HCT116 (cell line): ENCODE measurements around the gene PDE7B. TPM values are rescaled to one million over a fixed set of nuclear protein-coding genes. Genes with fewer than 3 reads are reported as not detected.

Source experiments
- ATAC-seq: fragments of 200-7000 bp; cut with Tn5 transposase; 2 replicates; pipeline ENCODE4 v1.9.1; 2020; ENCODE audit warnings: mild to moderate bottlenecking, moderate library complexity
- BruUV-seq: library from RNA; stranded (reverse); fragments of 400-500 nt; replicated peaks from 2 replicates; lab custom pipeline; 2021; lab: Mats Ljungman, UMichigan
- CTCF ChIA-PET: fragments of 300-600 bp; sonication (Branson Sonifier 250); formaldehyde crosslinking; loops from one replicate; lab custom pipeline; 2021; ENCODE audit warnings: antibody characterized with exemption; lab: Charles Lee
- POLR2A ChIA-PET: fragments of 300-600, 350-600 bp; sonication (Branson Sonifier 250); formaldehyde crosslinking; loops from one replicate; lab custom pipeline; 2021; ENCODE audit warnings: antibody characterized with exemption; lab: Charles Lee
- RAD21 ChIA-PET, 2 experiments: fragments of 300-600 bp; sonication (Branson Sonifier 250); formaldehyde crosslinking; loops; one replicate each; lab custom pipeline; 2023; ENCODE audit warnings: low total read pairs in 2 of 2; ENCODE audit not compliant: uncharacterized antibody in 2 of 2, unreplicated experiment in 2 of 2, low non-redundant PET in 1 of 2; lab: Charles Lee
- DNase-seq: peaks from one replicate; pipeline ENCODE4 v3.0.0-alpha.2; 2010; ENCODE audit warnings: low read depth, low spot score
- H2AFZ ChIP-seq: fragments of 200-600 bp; shearing (Covaris generic), sonication (generic); 2 replicates; pipeline ENCODE4 v1.6.1; 2017; ENCODE audit warnings: low read depth, mixed run types, mixed read lengths, antibody characterized with exemption, low read length; ENCODE audit not compliant: poor library complexity, severe bottlenecking
- H3K27ac ChIP-seq: 2 replicates; pipeline ENCODE4 v1.5.1; 2012; ENCODE audit warnings: low read depth, low read length
- H3K27me3 ChIP-seq: fragments of 200-600 bp; sonication (generic); 2 replicates; pipeline ENCODE4 v1.6.1; 2016; ENCODE audit warnings: mixed run types, low read length, mixed read lengths; ENCODE audit not compliant: insufficient read depth
- H3K36me3 ChIP-seq, 2 experiments: fragments of 200-500 bp in 1 of 2; fragments of 200-600 bp in 1 of 2; sonication (Bioruptor generic) in 1 of 2; sonication (generic) in 1 of 2; 2 replicates each; pipeline versions ENCODE4 v1.5.1 to v1.6.1; 2014 to 2016; ENCODE audit warnings: low read length in 2 of 2, inconsistent platforms in 1 of 2, mixed read lengths in 1 of 2, mixed run types in 1 of 2; ENCODE audit not compliant: insufficient read depth in 2 of 2, control insufficient read depth in 1 of 2
- H3K4me1 ChIP-seq, 2 experiments: fragments of 200-600 bp in 1 of 2; sonication (generic) in 1 of 2; 2 replicates each; pipeline versions ENCODE4 v1.5.1 to v1.6.1; 2012 to 2017; ENCODE audit warnings: low read length in 2 of 2, inconsistent platforms in 1 of 2, mild to moderate bottlenecking in 1 of 2, mixed read lengths in 1 of 2, mixed run types in 1 of 2, moderate library complexity in 1 of 2; ENCODE audit not compliant: insufficient read depth in 2 of 2, control insufficient read depth in 1 of 2
- H3K4me2 ChIP-seq: fragments of 200-600 bp; sonication (generic); 2 replicates; pipeline ENCODE4 v1.6.1; 2017; ENCODE audit warnings: mixed run types, low read length, mixed read lengths
- H3K4me3 ChIP-seq, 2 experiments: fragments of 200-600 bp in 1 of 2; sonication (generic) in 1 of 2; replicated peaks in 1 of 2; 2 replicates each; pipeline ENCODE4 v1.5.1; 2011 to 2016; ENCODE audit warnings: low read length in 2 of 2, control low read depth in 1 of 2, low read depth in 1 of 2, mild to moderate bottlenecking in 1 of 2, mixed read lengths in 1 of 2, mixed run types in 1 of 2
- H3K79me2 ChIP-seq: fragments of 200-600 bp; sonication (generic); 2 replicates; pipeline ENCODE4 v1.6.1; 2017; ENCODE audit warnings: mild to moderate bottlenecking, mixed run types, low read length, moderate library complexity, mixed read lengths; ENCODE audit not compliant: insufficient read depth
- H3K9ac ChIP-seq: fragments of 200-600 bp; sonication (generic); 2 replicates; pipeline ENCODE4 v1.6.1; 2016; ENCODE audit warnings: low read length, mixed read lengths
- H3K9me2 ChIP-seq: fragments of 200-600 bp; sonication (generic), shearing (Covaris generic); 2 replicates; pipeline ENCODE4 v1.6.1; 2017; ENCODE audit warnings: mixed run types, mild to moderate bottlenecking, moderate library complexity; ENCODE audit not compliant: insufficient read depth
- H3K9me3 ChIP-seq, 2 experiments: fragments of 200-500 bp in 1 of 2; fragments of 200-600 bp in 1 of 2; sonication (Bioruptor generic) in 1 of 2; sonication (generic) in 1 of 2; 2 replicates each; pipeline ENCODE4 v1.6.1; 2014 to 2017; ENCODE audit warnings: low read length in 2 of 2, mixed read lengths in 2 of 2, inconsistent platforms in 1 of 2, low read depth in 1 of 2, mild to moderate bottlenecking in 1 of 2, mixed run types in 1 of 2, moderate library complexity in 1 of 2; ENCODE audit not compliant: control insufficient read depth in 1 of 2, insufficient read depth in 1 of 2
- H4K20me1 ChIP-seq: fragments of 200-600 bp; sonication (generic), shearing (Covaris generic); 2 replicates; pipeline ENCODE4 v1.6.1; 2017; ENCODE audit warnings: mixed run types, mild to moderate bottlenecking, moderate library complexity; ENCODE audit not compliant: insufficient read depth
- CEBPB ChIP-seq: IDR thresholded peaks from 2 replicates; pipeline ENCODE4 v1.6.1; 2012; ENCODE audit warnings: low read depth
- CTCF ChIP-seq, 3 experiments: fragments of 200-600 bp in 1 of 3; sonication (generic) in 1 of 3; IDR thresholded peaks in 2 of 3; conservative IDR thresholded peaks in 1 of 3; 2 replicates each; pipeline ENCODE4 v1.5.1; 2012 to 2017; ENCODE audit warnings: low read depth in 2 of 3, low read length in 2 of 3, antibody characterized with exemption in 1 of 3, borderline replicate concordance in 1 of 3, control low read depth in 1 of 3, mild to moderate bottlenecking in 1 of 3, mixed read lengths in 1 of 3, mixed run types in 1 of 3, moderate library complexity in 1 of 3; ENCODE audit not compliant: insufficient read depth in 1 of 3
- EGR1 ChIP-seq: IDR thresholded peaks from 2 replicates; pipeline ENCODE4 v1.6.1; 2012; ENCODE audit warnings: low read depth
- ELF1 ChIP-seq: IDR thresholded peaks from 2 replicates; pipeline ENCODE4 v1.6.1; 2012; ENCODE audit warnings: low read depth, borderline replicate concordance
- EZH2 ChIP-seq: fragments of 200-600 bp; sonication (generic); IDR thresholded peaks from 2 replicates; pipeline ENCODE4 v1.6.1; 2017; ENCODE audit warnings: antibody characterized with exemption, mixed run types
- EZH2phosphoT487 ChIP-seq: fragments of 200-600 bp; IDR thresholded peaks from 2 replicates; pipeline ENCODE4 v1.6.1; 2018; ENCODE audit warnings: antibody characterized with exemption, borderline replicate concordance
- FOSL1 ChIP-seq: IDR thresholded peaks from 2 replicates; pipeline ENCODE4 v1.6.1; 2012; ENCODE audit warnings: low read depth
- JUND ChIP-seq: IDR thresholded peaks from 2 replicates; pipeline ENCODE4 v1.6.1; 2012
- RAD21 ChIP-seq: IDR thresholded peaks from 2 replicates; pipeline ENCODE4 v1.6.1; 2012; ENCODE audit warnings: low read depth, mild to moderate bottlenecking
- SP1 ChIP-seq: IDR thresholded peaks from 2 replicates; pipeline ENCODE4 v1.6.1; 2012; ENCODE audit warnings: low read depth
- TCF7L2 ChIP-seq: IDR thresholded peaks from 2 replicates; pipeline ENCODE4 v1.7.0; 2011; ENCODE audit warnings: borderline replicate concordance, inconsistent platforms; ENCODE audit not compliant: insufficient read depth, insufficient read length; ENCODE audit errors: extremely low read depth
- ZNF274 ChIP-seq: fragments of 200-500 bp; sonication (Bioruptor generic); IDR thresholded peaks from 2 replicates; pipeline ENCODE4 v1.6.1; 2014; ENCODE audit warnings: mild to moderate bottlenecking, low read depth, low read length, inconsistent platforms
- intact Hi-C: fragments of 100-400 bp; cut with micrococcal nuclease; formaldehyde crosslinking; loops from 2 replicates; pipeline ENCODE4 v1.10.0; 2022
- total RNA-seq: library from RNA; stranded (reverse); gene quantifications from one replicate; pipeline ENCODE4 v1.2.1, GENCODE V29; 2021; ENCODE audit not compliant: unreplicated experiment
- TF ChIP-seq, protein P1 (sequence below): IDR thresholded peaks from 2 replicates; pipeline ENCODE4 v1.6.1; 2012

Gene PDE7B
- total RNA-seq, 1 experiment from 2014 or later, result 0.61 TPM

- Histone ChIP-seq H3K4me2 (no peak overlapping the region), H2AFZ (no peak overlapping the region), H3K9ac (no peak overlapping the region), H3K27me3 (no peaks in the 10 kb centered on the region), H3K4me1 (peaks cover 0 to 5% of the 10 kb centered on the region in 2 experiments; a peak in 1 of 4 replicates), H3K9me2 (no peaks in the 10 kb centered on the region), H4K20me1 (no peaks in the 10 kb centered on the region), H3K79me2 (no peaks in the 10 kb centered on the region), H3K36me3 (no peaks in the 10 kb centered on the region), H3K9me3 (no peaks in the 10 kb centered on the region), H3K4me3 (no peak overlapping the region), H3K27ac (no peak overlapping the region)
- no TSS peak for BruUV-seq
- RAD21 ChIA-PET, result no interaction called here
- CTCF ChIA-PET, result no interaction called here
- no peak for DNase-seq
- no peak for TF ChIP-seq RAD21
- TF ChIP-seq CEBPB, result no peak
- no peak for TF ChIP-seq ZNF274
- TF ChIP-seq FOSL1, result no peak
- no peak for TF ChIP-seq EGR1
- TF ChIP-seq CTCF (IDR thresholded peaks at IDR 0.05 in 2 of 3, conservative IDR thresholded peaks at IDR 0.05 in 1 of 3; ENCODE audit: borderline replicate concordance in 1 of 3, insufficient read depth in 1 of 3, low read depth in 2 of 3, low read length in 2 of 3), result no peak
- TF ChIP-seq TCF7L2, result no peak
- TF ChIP-seq EZH2, result no peak
- TF ChIP-seq, protein P1, sequence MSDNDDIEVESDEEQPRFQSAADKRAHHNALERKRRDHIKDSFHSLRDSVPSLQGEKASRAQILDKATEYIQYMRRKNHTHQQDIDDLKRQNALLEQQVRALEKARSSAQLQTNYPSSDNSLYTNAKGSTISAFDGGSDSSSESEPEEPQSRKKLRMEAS, result no peak
- no peak for TF ChIP-seq JUND
- no peak for TF ChIP-seq SP1
- no peak for TF ChIP-seq ELF1
- no peak for TF ChIP-seq EZH2phosphoT487
- ATAC-seq, result no peak
- POLR2A ChIA-PET, result no interaction called here
- intact Hi-C loops, result no loop called here
Observed at GRCh38 chr6:136012943-136013342, 161.4 kb downstream of the PDE7B start.
